Anterior cingulate cortex (tissue), 58 donors: Measurements from ENCODE around the gene KIAA1671.

Experiments used
- DNase-seq, 58 donors: peaks; one replicate each; lab custom pipeline; 2025; lab: John Stamatoyannopoulos, UW

The KIAA1671 gene

DNA sequence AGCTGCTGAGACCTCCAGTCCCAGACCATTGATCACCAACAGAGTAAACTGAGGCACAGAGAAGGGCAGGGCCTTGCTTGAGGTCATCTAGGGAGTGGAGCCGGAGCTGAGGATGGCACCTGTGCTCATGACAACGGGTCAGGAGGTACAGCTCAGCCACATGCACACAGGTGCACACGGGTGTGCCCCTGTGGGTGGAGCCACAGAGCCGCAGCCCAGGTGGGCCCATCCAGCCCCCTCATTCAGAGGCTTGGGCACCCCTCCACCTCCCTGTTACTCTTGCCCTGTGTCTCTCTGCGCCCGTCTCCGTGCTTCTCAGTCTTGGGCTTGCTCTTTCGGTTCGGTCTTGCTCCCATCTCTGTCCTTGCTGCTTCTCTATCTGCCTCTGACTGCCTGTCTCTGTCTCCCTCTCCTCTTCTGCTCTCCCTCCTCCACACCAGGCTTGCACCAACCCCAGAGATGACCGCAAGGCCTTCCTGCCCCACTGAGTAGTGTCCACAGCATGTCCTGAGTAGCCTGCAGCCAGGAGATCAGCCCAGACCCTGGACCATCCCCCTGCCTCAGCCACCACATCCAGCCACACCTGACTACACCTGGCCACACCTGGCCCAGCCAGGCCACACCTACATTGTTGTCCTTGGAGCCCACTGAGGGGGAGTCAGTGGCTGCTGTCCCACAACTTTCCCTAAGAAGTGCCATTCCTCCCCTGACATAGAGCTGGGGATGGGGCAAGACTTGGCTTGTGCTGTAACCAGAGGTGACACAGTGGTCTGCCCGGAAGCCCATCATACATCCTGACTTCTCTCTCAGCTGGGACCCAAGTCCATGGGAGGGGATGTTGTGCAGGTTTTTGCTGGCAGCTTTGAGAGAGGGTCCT lies 207.8 kb downstream of the KIAA1671 start:
- no peak for DNase-seq

DNA sequence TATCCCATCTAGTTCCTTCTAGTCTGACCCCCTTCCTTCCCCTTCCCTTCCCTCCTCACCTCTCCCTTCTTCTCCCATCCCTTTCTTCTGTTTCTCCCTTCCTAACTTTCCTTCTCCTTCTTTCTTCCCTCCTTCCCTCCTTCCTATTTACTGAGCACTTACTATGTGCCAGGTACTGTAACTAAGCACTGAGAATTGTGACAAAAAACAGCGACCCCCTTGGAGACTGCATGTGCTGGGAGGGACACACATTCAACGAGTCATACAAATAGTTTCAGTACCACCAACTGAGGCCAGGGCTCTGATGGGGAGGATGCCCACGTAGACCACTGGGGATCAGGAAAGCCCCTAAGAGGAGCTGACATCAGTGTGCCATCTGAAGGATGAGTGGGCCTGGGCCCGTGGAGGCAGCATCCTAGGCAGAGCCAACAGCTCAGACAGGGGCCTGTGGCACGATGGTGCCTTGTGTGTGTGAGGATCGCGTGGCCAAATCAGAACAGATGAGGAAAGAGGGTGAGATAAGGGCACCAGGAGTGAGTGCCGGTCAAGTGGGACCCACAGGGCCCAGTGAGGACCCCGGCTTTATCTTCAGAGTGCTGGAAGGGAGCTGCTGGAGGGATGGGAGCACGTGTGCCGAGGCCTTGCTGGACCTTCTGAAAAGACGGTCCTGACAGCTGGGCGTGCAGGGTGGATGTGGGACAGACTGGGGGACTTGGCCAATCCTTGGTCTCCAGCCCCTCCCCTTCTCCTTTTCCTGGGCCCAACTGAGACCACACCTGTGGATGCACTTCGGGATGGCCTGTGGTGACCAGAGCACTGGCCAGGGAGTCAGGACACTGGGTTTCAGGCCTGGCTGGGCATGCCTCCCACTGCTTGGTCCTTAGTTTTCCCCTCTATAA lies 208.8 kb downstream of the KIAA1671 start:
- DNase-seq, result no peak

DNA sequence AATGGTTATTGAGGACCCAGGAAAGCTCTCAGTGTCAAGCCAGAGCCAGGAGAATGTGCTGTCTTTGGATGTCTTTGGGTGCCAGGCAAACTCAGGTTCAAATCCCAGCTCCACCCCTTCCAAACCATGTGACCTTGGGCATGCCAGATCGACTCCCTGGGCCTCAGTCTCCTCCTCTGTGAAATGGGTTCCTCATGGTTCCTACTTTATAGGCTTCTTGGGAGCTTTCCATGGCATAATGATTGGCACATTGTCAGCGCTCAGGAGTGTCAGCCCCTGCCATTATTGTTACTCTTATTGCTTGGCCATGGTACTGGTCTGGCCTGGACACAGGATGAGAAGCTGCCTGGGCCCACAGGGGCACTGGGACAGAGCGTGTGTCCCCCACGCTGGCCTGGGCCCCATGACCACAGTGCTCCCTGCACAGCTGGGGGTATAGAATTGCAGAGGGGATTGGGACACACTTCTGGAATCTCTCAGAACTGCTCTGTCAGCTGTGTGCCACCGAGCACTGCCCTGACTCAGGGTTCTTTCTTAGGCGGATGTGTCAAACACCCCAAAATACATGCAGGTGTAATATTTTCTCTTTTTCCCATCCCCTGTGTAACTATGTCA lies 209.5 kb downstream of the KIAA1671 start:
- no peak for DNase-seq

- no peak for DNase-seq
Observed at GRCh38 chr22:25162561-25162960, 210.0 kb downstream of the KIAA1671 start.

- no peak for DNase-seq
Observed at GRCh38 chr22:25165785-25166184, 213.3 kb downstream of the KIAA1671 start.

DNA sequence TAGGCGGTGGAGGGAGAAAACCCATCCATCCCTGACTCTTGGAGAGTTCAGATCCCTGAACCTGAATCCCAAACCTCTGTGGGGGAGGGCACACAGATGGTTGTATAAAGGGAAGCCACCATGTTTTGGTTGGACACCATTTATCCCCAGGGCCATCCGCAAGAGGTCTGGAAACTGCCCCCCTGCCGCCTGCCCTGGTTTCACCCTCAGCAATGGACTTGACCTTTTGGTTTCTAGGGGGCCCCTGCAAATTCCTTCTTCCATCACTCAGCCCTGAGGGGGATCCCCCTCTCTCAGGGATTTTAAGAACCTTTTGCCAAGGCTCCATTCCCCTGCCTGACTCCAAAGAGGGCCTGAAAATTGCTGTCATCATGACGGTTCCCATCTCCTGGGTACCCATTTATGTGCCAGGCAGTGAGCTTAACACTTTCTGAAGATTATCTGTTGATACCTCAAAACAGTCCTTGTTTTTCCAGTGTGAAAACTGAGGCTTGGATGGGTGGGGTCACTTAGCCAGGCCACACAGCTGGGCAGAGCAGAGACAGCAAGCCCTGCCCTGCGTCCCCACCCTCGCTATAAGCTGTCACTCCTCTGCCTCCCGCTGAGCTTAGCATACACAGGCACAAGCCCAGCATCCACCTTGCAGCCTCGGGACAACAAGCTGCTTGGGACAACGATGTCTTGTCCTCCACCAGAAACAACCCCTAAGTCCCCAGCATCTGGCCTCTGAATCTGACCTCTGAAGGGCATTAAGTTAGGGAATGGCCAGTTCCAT lies 213.9 kb downstream of the KIAA1671 start:
- DNase-seq, result no peak

DNA sequence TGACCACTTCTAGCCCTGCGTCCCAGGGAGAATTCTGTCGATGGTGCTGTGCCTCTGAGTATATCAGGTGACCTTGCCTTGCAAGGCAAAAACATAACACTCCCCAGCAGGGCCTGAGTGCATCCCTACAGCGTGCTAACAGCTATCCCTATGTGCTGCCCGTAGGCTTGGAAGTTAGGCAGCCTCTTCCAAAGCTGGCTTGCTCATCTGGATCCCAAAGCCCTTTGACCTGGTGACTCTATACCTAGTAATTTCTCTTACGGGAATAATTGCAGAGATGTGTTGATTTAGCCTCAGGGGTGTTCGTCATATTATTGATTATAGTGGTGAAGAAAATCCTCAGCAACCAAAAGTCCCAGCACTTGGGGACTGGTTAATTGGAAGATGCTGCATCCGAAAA lies 214.6 kb downstream of the KIAA1671 start:
- DNase-seq, result no peak

DNA sequence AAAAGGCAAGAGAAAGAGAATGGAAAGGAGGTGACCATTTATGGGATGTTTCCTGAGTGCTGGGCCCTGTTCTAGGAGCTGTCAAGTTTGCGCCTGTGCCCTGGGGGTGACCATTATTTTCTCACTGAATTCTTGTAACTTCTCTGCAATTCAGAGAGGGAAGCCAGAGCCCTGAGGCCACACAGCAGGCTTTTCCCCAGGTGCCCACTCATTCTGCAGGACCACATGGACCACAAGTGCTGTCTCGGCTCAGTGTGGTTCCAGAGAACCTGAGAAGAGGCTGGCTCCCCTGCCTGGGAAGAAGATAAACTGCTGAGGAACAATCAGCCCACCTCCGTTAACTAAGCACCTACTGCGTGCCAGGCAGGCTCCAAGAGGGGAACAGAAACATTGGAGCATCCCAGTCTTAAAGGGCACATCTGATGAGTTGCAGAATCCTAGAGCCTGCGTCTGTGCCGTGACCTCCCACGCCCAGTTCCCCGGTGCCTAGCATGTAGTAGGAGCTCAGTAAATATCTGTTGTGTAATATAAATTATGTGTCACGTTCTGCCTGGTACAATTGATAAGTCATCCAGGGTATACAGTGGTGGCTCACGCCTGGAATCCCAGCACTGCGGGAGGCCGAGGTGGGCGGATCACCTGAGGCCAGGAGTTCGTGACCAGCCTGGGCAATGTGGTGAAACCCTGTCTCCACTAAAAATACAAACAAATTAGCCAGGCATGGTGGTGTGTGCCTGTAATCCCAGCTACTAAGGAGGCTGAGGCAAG lies 215.5 kb downstream of the KIAA1671 start:
- DNase-seq, result no peak

- no peak for DNase-seq
Observed at GRCh38 chr22:25169278-25170031, 216.9 kb downstream of the KIAA1671 start.

DNA sequence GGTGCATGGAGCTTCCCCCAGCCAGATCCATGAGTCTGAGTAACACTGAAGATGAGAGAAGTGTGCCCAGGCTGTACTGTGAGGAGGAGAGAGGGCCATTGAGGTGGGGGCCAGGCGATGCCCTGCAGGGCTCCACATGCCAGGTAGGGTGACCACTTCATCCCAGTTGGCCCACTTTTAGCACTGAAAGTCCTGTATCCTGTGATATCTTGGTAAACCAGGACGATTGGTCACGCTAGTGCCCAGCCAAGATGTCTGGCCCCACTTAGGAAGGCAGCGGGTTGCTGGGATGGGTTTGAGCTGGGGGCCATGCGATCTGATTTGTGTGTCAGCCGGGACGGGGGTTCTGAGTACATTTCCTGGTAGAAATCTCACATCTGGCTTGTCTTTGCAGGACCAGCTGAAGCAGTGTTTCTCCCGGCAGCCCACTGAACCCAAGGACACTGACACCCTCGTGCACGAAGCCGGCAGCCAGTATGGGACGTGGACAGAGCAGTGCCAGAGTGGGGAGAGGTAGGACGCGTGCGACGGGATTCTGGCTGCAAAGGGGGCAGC lies 218.0 kb downstream of the KIAA1671 start:
- DNase-seq, result no peak

DNA sequence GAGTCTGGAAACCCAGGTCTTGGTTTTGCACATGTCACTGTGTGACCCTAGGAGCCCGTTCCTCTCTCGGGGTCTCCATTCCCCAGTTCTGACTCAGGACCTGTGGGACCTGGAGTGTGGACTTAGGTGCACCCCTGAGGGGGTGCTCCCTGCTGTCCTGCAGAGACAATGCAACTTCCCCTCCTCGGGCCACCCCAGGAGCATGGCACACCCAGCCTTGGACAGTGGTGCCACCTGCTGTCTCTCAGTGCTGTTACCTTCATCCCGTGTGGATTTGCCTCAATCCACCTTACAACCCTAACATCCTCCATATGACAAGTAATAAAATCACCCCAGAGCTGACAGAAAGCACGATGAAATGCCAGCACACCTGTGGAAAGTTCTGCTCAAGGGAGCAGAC lies 219.6 kb downstream of the KIAA1671 start:
- peak in 1 of 58 donors; percentile 3 for DNase-seq

GRCh38 chr22:25174156-25174887 lies 221.8 kb downstream of the KIAA1671 start:
- DNase-seq, result no peak

- DNase-seq, result no peak
Observed at GRCh38 chr22:25174888-25175411, 222.4 kb downstream of the KIAA1671 start.

DNA sequence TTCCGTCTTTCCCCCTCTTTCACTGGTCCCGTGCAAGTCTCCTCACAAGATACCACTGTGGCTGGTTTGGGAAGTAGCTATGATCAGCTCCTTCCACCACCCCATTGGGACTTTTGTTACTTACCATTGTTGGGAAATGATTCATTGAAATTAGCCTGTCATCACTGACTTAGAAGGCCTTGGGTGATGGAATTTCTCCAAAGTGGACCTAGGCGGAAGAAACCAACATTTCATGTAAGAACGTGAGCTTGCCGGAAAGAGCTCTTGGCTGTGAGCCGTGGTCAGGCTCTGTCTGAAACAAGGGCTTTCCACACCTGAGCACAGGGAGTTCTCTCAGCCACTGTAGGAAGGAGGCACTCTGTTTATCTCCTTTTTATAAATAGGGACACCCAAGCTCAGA lies 223.7 kb downstream of the KIAA1671 start:
- no peak for DNase-seq

GRCh38 chr22:25176799-25177198 lies 224.3 kb downstream of the KIAA1671 start:
- no peak for DNase-seq

GRCh38 chr22:25177226-25177625 lies 224.7 kb downstream of the KIAA1671 start:
- no peak for DNase-seq

GRCh38 chr22:25177895-25178294 lies 225.4 kb downstream of the KIAA1671 start:
- no peak for DNase-seq
